ENCODE data around the gene NAPA. TPM values are rescaled to one million over a fixed set of nuclear protein-coding genes. Genes with fewer than 3 reads are reported as not detected.

NAPA gene
- total RNA-seq, 2 experiments from 2014 or later, result 67.3 to 70.4 TPM

GRCh38 chr19:47497821-47498520 lies 16.9 kb downstream of the NAPA start:
- Mint-ChIP-seq H3K4me3 (no peak overlapping the region), H3K9me3 (no peaks in the 10 kb centered on the region), H3K36me3 (peaks cover 3% of the 10 kb centered on the region), H3K27me3 (no peaks in the 10 kb centered on the region), H3K4me1 (ENCODE audit: low read depth) (no peaks in the 10 kb centered on the region), H3K27ac (no peak overlapping the region)
- intact Hi-C loops (cut with micrococcal nuclease), result no loop called here
- CTCF ChIA-PET, result interaction anchor here (2.0 to 4.0 kb wide), 2 partner anchors 14 kb away, joined by 9 to 17 read pairs; partner anchors contain the start of gene KPTN
- no peak for DNase-seq
- POLR2A ChIA-PET, result no interaction called here

- CTCF ChIA-PET, result interaction anchor here (4.0 kb wide), 1 partner anchor 13 kb away, joined by 17 read pairs; the partner anchor contains the start of gene KPTN
- Mint-ChIP-seq H3K4me3 (no peak overlapping the region), H3K4me1 (ENCODE audit: low read depth) (no peaks in the 10 kb centered on the region), H3K27me3 (no peaks in the 10 kb centered on the region), H3K27ac (no peak overlapping the region), H3K36me3 (peaks cover 3% of the 10 kb centered on the region), H3K9me3 (no peaks in the 10 kb centered on the region)
- POLR2A ChIA-PET, result no interaction called here
- no peak for DNase-seq
- intact Hi-C loops (cut with micrococcal nuclease), result no loop called here
These were observed 17.7 kb downstream of the NAPA start for GRCh38 chr19:47497050-47497766.

GRCh38 chr19:47495478-47496372 lies 19.1 kb downstream of the NAPA start:
- Mint-ChIP-seq H3K9me3 (no peaks in the 10 kb centered on the region), H3K4me1 (ENCODE audit: low read depth) (no peaks in the 10 kb centered on the region), H3K36me3 (no peaks in the 10 kb centered on the region), H3K27me3 (no peaks in the 10 kb centered on the region), H3K27ac (no peak overlapping the region), H3K4me3 (no peak overlapping the region)
- POLR2A ChIA-PET, result interaction anchor here (1.0 kb wide), 1 partner anchor 12 kb away, joined by 4 read pairs; no protein-coding TSS in a partner anchor
- DNase-seq, result no peak
- intact Hi-C loops (cut with micrococcal nuclease), result no loop called here
- CTCF ChIA-PET, result interaction anchor here (4.0 kb wide), 1 partner anchor 11 kb away, joined by 17 read pairs; the partner anchor contains the start of gene KPTN

DNA sequence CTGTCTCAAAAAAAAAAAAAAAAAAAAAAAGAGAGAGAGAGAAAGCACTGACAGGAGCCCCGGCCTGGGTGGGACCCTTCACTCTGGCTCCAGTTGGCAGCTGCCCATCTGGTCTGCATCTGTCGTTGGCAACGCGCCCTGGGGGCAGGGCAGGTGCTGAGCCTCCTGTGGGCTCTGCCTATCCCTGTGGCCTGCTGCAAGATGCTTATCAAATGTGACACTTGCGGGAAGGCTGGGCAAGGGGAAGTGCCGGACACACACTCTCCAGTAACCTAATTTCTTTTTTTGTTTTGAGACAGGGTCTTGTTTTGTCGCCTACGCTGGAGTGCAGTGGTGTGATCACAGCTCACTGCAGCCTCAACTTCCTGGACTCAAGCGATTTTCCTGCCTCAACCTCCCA lies 20.1 kb downstream of the NAPA start:
- no peak overlapping the region for H3K4me3 Mint-ChIP-seq
- no peak for DNase-seq
- H3K36me3 Mint-ChIP-seq, result no peaks in the 10 kb centered on the region
- ChIA-PET POLR2A (interaction anchor here (0.6 kb wide), 1 partner anchor 610 kb away, joined by 3 read pairs; no protein-coding TSS in a partner anchor), CTCF (interaction anchor here (0.8 to 4.0 kb wide), 2 partner anchors 10 to 210 kb away, joined by 3 to 17 read pairs; partner anchors contain the start of gene KPTN)
- H3K4me1 Mint-ChIP-seq (ENCODE audit: low read depth), result no peaks in the 10 kb centered on the region
- intact Hi-C loops (cut with micrococcal nuclease), result no loop called here
- no peaks in the 10 kb centered on the region for H3K27me3 Mint-ChIP-seq
- H3K9me3 Mint-ChIP-seq, result no peaks in the 10 kb centered on the region
- no peak overlapping the region for H3K27ac Mint-ChIP-seq

- Mint-ChIP-seq H3K27ac (no peak overlapping the region), H3K4me1 (ENCODE audit: low read depth) (no peaks in the 10 kb centered on the region), H3K27me3 (no peaks in the 10 kb centered on the region), H3K9me3 (no peaks in the 10 kb centered on the region), H3K36me3 (no peaks in the 10 kb centered on the region), H3K4me3 (no peak overlapping the region)
- POLR2A ChIA-PET, result no interaction called here
- DNase-seq, result no peak
- CTCF ChIA-PET, result interaction anchor here (0.8 to 4.0 kb wide), 2 partner anchors 10 to 210 kb away, joined by 3 to 17 read pairs; partner anchors contain the start of gene KPTN
- intact Hi-C loops (cut with micrococcal nuclease), result no loop called here
These were observed 20.7 kb downstream of the NAPA start for GRCh38 chr19:47494211-47494547.

DNA sequence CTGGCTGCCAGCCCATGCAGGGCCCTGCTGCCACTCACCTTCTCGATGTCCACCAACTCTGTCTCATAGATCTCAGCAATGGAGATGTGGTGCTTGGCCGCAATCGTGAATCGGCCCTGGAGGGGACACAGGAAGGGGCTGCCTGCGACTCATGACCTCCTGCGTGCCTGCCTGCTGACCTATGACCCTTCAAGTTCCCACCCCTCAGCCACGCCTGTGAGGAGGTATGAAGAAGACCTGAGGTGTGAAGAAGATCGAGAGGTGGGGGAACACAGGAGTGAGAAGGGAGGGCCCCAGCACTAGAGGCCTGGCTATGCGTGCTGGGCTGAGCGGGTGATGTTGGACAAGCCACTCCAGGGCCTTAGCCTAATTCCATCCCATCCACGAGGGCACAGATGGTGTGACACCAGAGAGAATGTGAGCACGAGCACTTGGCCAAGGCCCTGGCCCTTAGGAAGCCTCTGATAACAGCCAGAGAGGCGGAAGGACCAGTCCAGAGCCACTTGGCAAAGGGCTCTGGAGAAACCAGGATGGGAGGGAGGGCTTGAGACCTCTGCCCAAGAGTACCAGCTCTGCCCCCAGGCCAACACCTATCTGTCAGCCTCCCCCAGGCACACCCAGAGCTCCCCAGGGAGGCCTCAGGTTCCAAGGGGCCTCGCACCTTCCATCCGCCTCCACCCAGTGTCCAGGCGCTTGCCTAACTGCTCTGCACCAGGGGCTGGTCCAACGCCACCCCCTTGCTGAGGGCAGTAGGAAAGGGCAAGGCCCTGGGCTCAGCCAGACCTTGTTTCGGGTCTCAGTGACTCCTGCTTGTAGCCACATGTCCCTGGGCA lies 21.3 kb downstream of the NAPA start:
- no peak overlapping the region for H3K27ac Mint-ChIP-seq
- intact Hi-C loops (cut with micrococcal nuclease), result no loop called here
- POLR2A ChIA-PET, result no interaction called here
- H3K27me3 Mint-ChIP-seq, result no peaks in the 10 kb centered on the region
- DNase-seq, result no peak
- no peaks in the 10 kb centered on the region for H3K9me3 Mint-ChIP-seq
- H3K36me3 Mint-ChIP-seq, result no peaks in the 10 kb centered on the region
- CTCF ChIA-PET, result interaction anchor here (4.0 kb wide), 1 partner anchor 9 kb away, joined by 17 read pairs; the partner anchor contains the start of gene KPTN
- no peak overlapping the region for H3K4me3 Mint-ChIP-seq
- no peaks in the 10 kb centered on the region for H3K4me1 Mint-ChIP-seq (ENCODE audit: low read depth)

GRCh38 chr19:47492571-47493377 lies 22.1 kb downstream of the NAPA start:
- no peak overlapping the region for H3K27ac Mint-ChIP-seq
- H3K4me1 Mint-ChIP-seq (ENCODE audit: low read depth), result no peaks in the 10 kb centered on the region
- H3K36me3 Mint-ChIP-seq, result no peaks in the 10 kb centered on the region
- DNase-seq, result no peak
- POLR2A ChIA-PET, result no interaction called here
- no peak overlapping the region for H3K4me3 Mint-ChIP-seq
- no peaks in the 10 kb centered on the region for H3K9me3 Mint-ChIP-seq
- intact Hi-C loops (cut with micrococcal nuclease), result no loop called here
- CTCF ChIA-PET, result no interaction called here
- H3K27me3 Mint-ChIP-seq, result no peaks in the 10 kb centered on the region

DNA sequence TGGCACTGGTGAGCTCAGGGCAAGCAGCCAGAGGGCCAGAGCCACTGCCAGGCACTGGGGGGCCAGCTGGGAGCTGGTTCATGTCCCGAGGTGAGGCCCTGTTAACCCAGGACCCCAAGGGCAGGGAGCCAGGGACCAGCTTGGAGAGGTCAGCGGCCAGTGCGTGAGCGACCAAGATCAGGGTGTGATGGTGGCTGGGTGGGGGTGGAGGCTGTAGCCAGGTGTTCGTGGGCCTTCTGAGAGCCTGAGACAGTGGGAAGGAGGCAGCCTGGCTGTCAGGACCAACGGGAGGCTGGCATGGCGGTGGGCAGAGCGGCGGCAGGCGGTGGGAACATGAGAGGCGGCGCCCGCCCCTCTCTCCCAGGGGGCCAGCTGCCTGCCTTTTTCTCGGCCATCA lies 22.7 kb downstream of the NAPA start:
- CTCF ChIA-PET, result no interaction called here
- Mint-ChIP-seq H3K4me1 (ENCODE audit: low read depth) (no peaks in the 10 kb centered on the region), H3K27me3 (no peaks in the 10 kb centered on the region), H3K4me3 (no peak overlapping the region), H3K36me3 (no peaks in the 10 kb centered on the region), H3K9me3 (no peaks in the 10 kb centered on the region), H3K27ac (no peak overlapping the region)
- intact Hi-C loops (cut with micrococcal nuclease), result no loop called here
- DNase-seq, result no peak
- POLR2A ChIA-PET, result no interaction called here

DNA sequence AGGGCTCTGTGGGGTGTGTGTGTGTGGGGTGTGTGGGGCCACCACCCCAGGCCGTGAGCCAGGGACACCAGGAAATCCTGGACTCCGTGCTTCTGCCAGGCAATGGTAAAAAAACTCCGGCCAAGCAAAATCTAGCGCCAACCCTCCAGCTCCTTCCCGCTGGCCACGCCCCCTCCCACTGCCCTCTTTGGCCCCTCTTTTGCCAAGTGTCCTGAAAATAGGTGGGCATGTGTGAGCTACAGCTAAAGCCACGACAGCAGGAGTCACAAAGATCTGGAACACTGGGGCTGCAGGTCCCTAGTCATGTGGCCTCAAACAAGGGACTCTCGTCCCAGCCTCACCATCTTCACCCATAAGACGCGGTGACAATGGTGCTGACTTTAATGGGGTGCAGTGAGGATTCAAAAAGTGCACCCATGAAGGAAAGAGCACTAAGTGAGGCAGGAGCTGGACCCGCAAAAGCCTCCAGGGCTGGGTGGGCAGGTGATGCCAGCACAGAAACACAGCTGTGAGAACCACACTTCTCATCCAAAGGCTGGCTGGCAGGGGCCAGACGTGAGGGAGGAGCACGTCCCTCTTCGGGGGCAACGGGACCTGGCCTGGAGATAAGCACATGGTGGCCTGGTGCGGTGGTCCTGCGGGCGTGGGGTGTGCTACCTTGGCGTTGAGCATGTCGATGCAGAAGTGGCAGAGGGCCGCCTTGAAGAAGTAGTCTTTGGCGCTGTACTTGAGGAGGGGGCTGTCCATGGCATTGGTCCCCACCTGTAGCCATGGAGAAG lies 23.3 kb downstream of the NAPA start:
- intact Hi-C loops (cut with micrococcal nuclease), result no loop called here
- Mint-ChIP-seq H3K27ac (no peak overlapping the region), H3K4me3 (no peak overlapping the region), H3K36me3 (no peaks in the 10 kb centered on the region), H3K27me3 (no peaks in the 10 kb centered on the region), H3K9me3 (no peaks in the 10 kb centered on the region), H3K4me1 (ENCODE audit: low read depth) (peaks cover 1% of the 10 kb centered on the region)
- no peak for DNase-seq
- CTCF ChIA-PET, result interaction anchor here (1.0 to 1.1 kb wide), 2 partner anchors 109 to 222 kb away, joined by 3 read pairs; partner anchors contain the start of gene EHD2
- POLR2A ChIA-PET, result no interaction called here

- Mint-ChIP-seq H3K4me1 (ENCODE audit: low read depth) (peaks cover 6% of the 10 kb centered on the region), H3K27me3 (no peaks in the 10 kb centered on the region), H3K27ac (no peak overlapping the region), H3K36me3 (no peaks in the 10 kb centered on the region), H3K4me3 (no peak overlapping the region), H3K9me3 (no peaks in the 10 kb centered on the region)
- ChIA-PET CTCF (interaction anchor here (1.0 to 1.1 kb wide), 2 partner anchors 109 to 222 kb away, joined by 3 read pairs; partner anchors contain the start of gene EHD2), POLR2A (no interaction called here)
- intact Hi-C loops (cut with micrococcal nuclease), result no loop called here
- DNase-seq, result no peak
These were observed 24.0 kb downstream of the NAPA start for GRCh38 chr19:47490847-47491246.

Data from activated CD4-positive, alpha-beta memory T cell treated with anti-CD3 and anti-CD28 coated beads for 36 hours (primary cell).